ENCODE results near the gene KIF16B.
"Not testable (repeated sequence)": the region's sequence is repeated elsewhere in the genome, so short reads cannot be mapped to it uniquely, and the experiment has no call there.

KIF16B gene

GRCh38 chr20:16533502-16533901 lies 39.7 kb downstream of the KIF16B start:
- Mint-ChIP-seq H3K27me3 (no peaks in the 10 kb centered on the region), H3K36me3 (ENCODE audit: low read depth) (peaks cover 3% of the 10 kb centered on the region), H3K9me3 (no peaks in the 10 kb centered on the region), H3K4me3 (no peak overlapping the region), H3K4me1 (ENCODE audit: low read depth) (peaks cover 2% of the 10 kb centered on the region), H3K27ac (no peak overlapping the region)
- DNase-seq = no peak

GRCh38 chr20:16531485-16531884 lies 41.8 kb downstream of the KIF16B start:
- Mint-ChIP-seq H3K4me3 (no peak overlapping the region), H3K27me3 (no peaks in the 10 kb centered on the region), H3K9me3 (no peaks in the 10 kb centered on the region), H3K36me3 (ENCODE audit: low read depth) (peaks cover 23% of the 10 kb centered on the region), H3K27ac (no peak overlapping the region), H3K4me1 (ENCODE audit: low read depth) (no peaks in the 10 kb centered on the region)
- no peak for DNase-seq

- no peaks in the 10 kb centered on the region for H3K9me3 Mint-ChIP-seq
- peaks cover 35% of the 10 kb centered on the region for H3K36me3 Mint-ChIP-seq (ENCODE audit: low read depth)
- DNase-seq = no peak
- H3K4me1 Mint-ChIP-seq (ENCODE audit: low read depth) = no peaks in the 10 kb centered on the region
- H3K4me3 Mint-ChIP-seq = no peak overlapping the region
- no peak overlapping the region for H3K27ac Mint-ChIP-seq
- H3K27me3 Mint-ChIP-seq = no peaks in the 10 kb centered on the region
Observed at GRCh38 chr20:16530201-16530681, 43.0 kb downstream of the KIF16B start.

- H3K27me3 Mint-ChIP-seq = no peaks in the 10 kb centered on the region
- no peak overlapping the region for H3K4me3 Mint-ChIP-seq
- H3K36me3 Mint-ChIP-seq (ENCODE audit: low read depth) = peaks cover 53% of the 10 kb centered on the region
- DNase-seq = no peak
- H3K27ac Mint-ChIP-seq = no peak overlapping the region
- H3K4me1 Mint-ChIP-seq (ENCODE audit: low read depth) = no peaks in the 10 kb centered on the region
- H3K9me3 Mint-ChIP-seq = no peaks in the 10 kb centered on the region
Observed at GRCh38 chr20:16528078-16528477, 45.2 kb downstream of the KIF16B start.

- Mint-ChIP-seq H3K27ac (no peak overlapping the region), H3K27me3 (no peaks in the 10 kb centered on the region), H3K9me3 (no peaks in the 10 kb centered on the region), H3K36me3 (ENCODE audit: low read depth) (peaks cover 53% of the 10 kb centered on the region), H3K4me3 (no peak overlapping the region), H3K4me1 (ENCODE audit: low read depth) (no peaks in the 10 kb centered on the region)
- DNase-seq = no peak
Observed at GRCh38 chr20:16527438-16527837, 45.8 kb downstream of the KIF16B start.

- H3K27me3 Mint-ChIP-seq = no peaks in the 10 kb centered on the region
Observed at GRCh38 chr20:16526433-16527380, 46.5 kb downstream of the KIF16B start.

GRCh38 chr20:16522651-16523050 lies 50.6 kb downstream of the KIF16B start:
- H3K4me1 Mint-ChIP-seq (ENCODE audit: low read depth); H3K27ac Mint-ChIP-seq; H3K9me3 Mint-ChIP-seq; H3K4me3 Mint-ChIP-seq; H3K27me3 Mint-ChIP-seq; DNase-seq: not testable (repeated sequence)
- peaks cover 54% of the 10 kb centered on the region for H3K36me3 Mint-ChIP-seq (ENCODE audit: low read depth)

More at GRCh38 chr20:16526433-16527380, 46.5 kb downstream of the KIF16B start:
- Mint-ChIP-seq H3K27ac (no peak overlapping the region), H3K4me1 (ENCODE audit: low read depth) (no peaks in the 10 kb centered on the region), H3K4me3 (no peak overlapping the region), H3K36me3 (ENCODE audit: low read depth) (peaks cover 53% of the 10 kb centered on the region), H3K9me3 (no peaks in the 10 kb centered on the region)
- no peak for DNase-seq

- no peak for DNase-seq
- Mint-ChIP-seq H3K4me3 (no peak overlapping the region), H3K27ac (no peak overlapping the region), H3K27me3 (no peaks in the 10 kb centered on the region), H3K36me3 (ENCODE audit: low read depth) (peaks cover 29% of the 10 kb centered on the region), H3K4me1 (ENCODE audit: low read depth) (peaks cover 4% of the 10 kb centered on the region), H3K9me3 (no peaks in the 10 kb centered on the region)
Observed at GRCh38 chr20:16520154-16520553, 53.1 kb downstream of the KIF16B start.

GRCh38 chr20:16519673-16520072 lies 53.6 kb downstream of the KIF16B start:
- H3K27ac Mint-ChIP-seq; H3K27me3 Mint-ChIP-seq; DNase-seq; H3K9me3 Mint-ChIP-seq; H3K4me1 Mint-ChIP-seq (ENCODE audit: low read depth); H3K4me3 Mint-ChIP-seq: not testable (repeated sequence)
- peaks cover 24% of the 10 kb centered on the region for H3K36me3 Mint-ChIP-seq (ENCODE audit: low read depth)

GRCh38 chr20:16518784-16519084 lies 54.5 kb downstream of the KIF16B start:
- Mint-ChIP-seq H3K27me3 (no peaks in the 10 kb centered on the region), H3K27ac (no peak overlapping the region), H3K36me3 (ENCODE audit: low read depth) (peaks cover 22% of the 10 kb centered on the region), H3K9me3 (no peaks in the 10 kb centered on the region), H3K4me1 (ENCODE audit: low read depth) (peaks cover 4% of the 10 kb centered on the region), H3K4me3 (no peak overlapping the region)
- DNase-seq = no peak

GRCh38 chr20:16517946-16518783 lies 55.1 kb downstream of the KIF16B start:
- Mint-ChIP-seq H3K9me3 (no peaks in the 10 kb centered on the region), H3K27me3 (no peaks in the 10 kb centered on the region), H3K27ac (no peak overlapping the region), H3K4me1 (ENCODE audit: low read depth) (peaks cover 4% of the 10 kb centered on the region), H3K36me3 (ENCODE audit: low read depth) (peaks cover 22% of the 10 kb centered on the region), H3K4me3 (no peak overlapping the region)
- no peak for DNase-seq

GRCh38 chr20:16516794-16517193 lies 56.5 kb downstream of the KIF16B start:
- no peaks in the 10 kb centered on the region for H3K27me3 Mint-ChIP-seq
- no peaks in the 10 kb centered on the region for H3K9me3 Mint-ChIP-seq
- no peak overlapping the region for H3K27ac Mint-ChIP-seq
- no peak for DNase-seq
- peaks cover 4% of the 10 kb centered on the region for H3K4me1 Mint-ChIP-seq (ENCODE audit: low read depth)
- peaks cover 34% of the 10 kb centered on the region for H3K36me3 Mint-ChIP-seq (ENCODE audit: low read depth)
- H3K4me3 Mint-ChIP-seq = no peak overlapping the region

GRCh38 chr20:16515046-16515445 lies 58.2 kb downstream of the KIF16B start:
- Mint-ChIP-seq H3K9me3 (no peaks in the 10 kb centered on the region), H3K36me3 (ENCODE audit: low read depth) (peaks cover 39% of the 10 kb centered on the region), H3K27me3 (no peaks in the 10 kb centered on the region), H3K4me3 (no peak overlapping the region), H3K4me1 (ENCODE audit: low read depth) (peaks cover 4% of the 10 kb centered on the region), H3K27ac (no peak overlapping the region)
- no peak for DNase-seq

- Mint-ChIP-seq H3K27me3 (no peaks in the 10 kb centered on the region), H3K36me3 (ENCODE audit: low read depth) (peaks cover 38% of the 10 kb centered on the region), H3K4me3 (no peak overlapping the region), H3K9me3 (no peaks in the 10 kb centered on the region), H3K4me1 (ENCODE audit: low read depth) (peaks cover 3% of the 10 kb centered on the region), H3K27ac (no peak overlapping the region)
- DNase-seq = no peak
Observed at GRCh38 chr20:16514140-16514539, 59.1 kb downstream of the KIF16B start.

GRCh38 chr20:16505894-16506293 lies 67.4 kb downstream of the KIF16B start:
- no peaks in the 10 kb centered on the region for H3K9me3 Mint-ChIP-seq
- no peak overlapping the region for H3K27ac Mint-ChIP-seq
- peaks cover 70% of the 10 kb centered on the region for H3K36me3 Mint-ChIP-seq (ENCODE audit: low read depth)
- DNase-seq = no peak
- H3K4me1 Mint-ChIP-seq (ENCODE audit: low read depth) = no peaks in the 10 kb centered on the region
- no peak overlapping the region for H3K4me3 Mint-ChIP-seq
- no peaks in the 10 kb centered on the region for H3K27me3 Mint-ChIP-seq
